Gastroesophageal sphincter (tissue), 4 donors: Measurements from ENCODE around the gene RAB36. TPM values are rescaled to one million over a fixed set of nuclear protein-coding genes. Genes with fewer than 3 reads are reported as not detected.

Experiments
- ATAC-seq: fragments of 150-250 bp; one replicate; pipeline ENCODE4 v1.9.1; 2016; ENCODE audit warnings: mild to moderate bottlenecking, moderate library complexity
- H3K27ac ChIP-seq, 4 donors: fragments of 200-600 bp; sonication (generic) in 3 of 4; 1 replicate in 3 of 4; 2 replicates in 1 of 4; pipeline ENCODE4 v1.5.1; 2016 to 2019
- H3K27me3 ChIP-seq: fragments of 200-600 bp; sonication (generic); one replicate; pipeline ENCODE4 v1.5.1; 2019
- H3K36me3 ChIP-seq, 2 donors: fragments of 200-600 bp; sonication (generic); one replicate each; pipeline ENCODE4 v1.5.1; 2019; ENCODE audit warnings: control low read depth in 1 of 2
- H3K4me1 ChIP-seq, 3 donors: fragments of 200-600 bp; sonication (generic); 1 replicate in 2 of 3; 2 replicates in 1 of 3; pipeline ENCODE4 v1.5.1; 2016 to 2019; ENCODE audit warnings: control low read depth in 2 of 3
- H3K4me3 ChIP-seq, 2 donors: fragments of 200-600 bp; sonication (generic); one replicate each; pipeline ENCODE4 v1.5.1; 2019; ENCODE audit warnings: mild to moderate bottlenecking in 1 of 2, moderate library complexity in 1 of 2
- H3K9me3 ChIP-seq, 3 donors: fragments of 200-600 bp; sonication (generic); one replicate each; pipeline ENCODE4 v1.5.1; 2017 to 2019; ENCODE audit warnings: control low read depth in 2 of 3
- CTCF ChIP-seq, 4 experiments: fragments of 200-600 bp in 2 of 4; fragments of 450-650 bp in 2 of 4; sonication (generic) in 1 of 4; IDR thresholded peaks; one replicate each; pipeline ENCODE4 v1.5.1; 2017 to 2019; ENCODE audit warnings: antibody characterized with exemption in 4 of 4, mild to moderate bottlenecking in 2 of 4, moderate library complexity in 2 of 4
- EP300 ChIP-seq: sonication (generic); formaldehyde crosslinking; IDR thresholded peaks from one replicate; pipeline ENCODE4 v1.6.1; 2017; ENCODE audit warnings: antibody characterized with exemption, mild to moderate bottlenecking
- POLR2A ChIP-seq, 2 donors: fragments of 450-650 bp; IDR thresholded peaks; one replicate each; pipeline ENCODE4 v1.6.1; 2017; ENCODE audit warnings: antibody characterized with exemption in 2 of 2, mild to moderate bottlenecking in 2 of 2, moderate library complexity in 1 of 2
- POLR2AphosphoS5 ChIP-seq: sonication (generic); formaldehyde crosslinking; IDR thresholded peaks from one replicate; pipeline ENCODE4 v1.6.1; 2017; ENCODE audit warnings: antibody characterized with exemption
- WGBS, 2 donors: methylation state at CpG; one replicate each; pipeline ENCODE4 v1.1.5; 2018; ENCODE audit warnings: low coverage in 1 of 2; 5-methylcytosine and 5-hydroxymethylcytosine counted together
- total RNA-seq, 4 donors: library from RNA; depleted of rRNA; stranded (reverse); fragments of >200 nt; gene quantifications; one replicate each; pipeline ENCODE4 v1.1.0, GENCODE V29; 2016

Gene RAB36
- total RNA-seq, 4 donors from 2014 or later, result 3.9 to 12.2 (median 6.7) TPM

- H3K36me3 ChIP-seq, result peaks cover 0 to 66% of the 10 kb centered on the region in 2 donors
- no peak for ATAC-seq
- H3K4me3 ChIP-seq, result no peak overlapping the region
- TF ChIP-seq CTCF (IDR thresholded peaks at IDR 0.05) (no peak), EP300 (no peak), POLR2AphosphoS5 (no peak)
- H3K27ac ChIP-seq, result no peak overlapping the region
- peaks cover 0 to 8% (median 0%) of the 10 kb centered on the region in 3 donors for H3K4me1 ChIP-seq
- no peaks in the 10 kb centered on the region for H3K27me3 ChIP-seq
- WGBS, 2 donors, result 80 to 91% methylated on average over 1 to 5 of the region's 6 CpGs
- H3K9me3 ChIP-seq, result no peaks in the 10 kb centered on the region
These were observed 14.0 kb downstream of the RAB36 start for GRCh38 chr22:23159291-23159630.

GRCh38 chr22:23161029-23161428 is 15.8 kb downstream of the RAB36 start:
- 89 to 100% methylated on average over 2 to 4 of the region's 4 CpGs for WGBS, 2 donors
- H3K36me3 ChIP-seq, result peaks cover 0 to 50% of the 10 kb centered on the region in 2 donors
- H3K27ac ChIP-seq, result no peak overlapping the region
- peaks cover 0 to 5% (median 0%) of the 10 kb centered on the region in 3 donors for H3K9me3 ChIP-seq
- peaks cover 0 to 8% (median 0%) of the 10 kb centered on the region in 3 donors for H3K4me1 ChIP-seq
- TF ChIP-seq POLR2A (IDR thresholded peaks at IDR 0.05) (no peak), EP300 (no peak), POLR2AphosphoS5 (no peak), CTCF (IDR thresholded peaks at IDR 0.05) (no peak)
- no peaks in the 10 kb centered on the region for H3K27me3 ChIP-seq
- no peak for ATAC-seq
- no peak overlapping the region for H3K4me3 ChIP-seq

- H3K4me3 ChIP-seq, result no peak overlapping the region
- no CpG with 5 or more reads among the region's 13 CpGs for WGBS, 2 donors
- H3K36me3 ChIP-seq, result peaks cover 0 to 47% of the 10 kb centered on the region in 2 donors
- peaks cover 0 to 5% (median 0%) of the 10 kb centered on the region in 3 donors for H3K9me3 ChIP-seq
- ATAC-seq, result no peak
- no peaks in the 10 kb centered on the region for H3K27me3 ChIP-seq
- H3K27ac ChIP-seq, result no peak overlapping the region
- peaks cover 0 to 8% (median 0%) of the 10 kb centered on the region in 3 donors for H3K4me1 ChIP-seq
- TF ChIP-seq EP300, result no peak
- no peak for TF ChIP-seq POLR2AphosphoS5
- no peak for TF ChIP-seq POLR2A (IDR thresholded peaks at IDR 0.05)
- no peak for TF ChIP-seq CTCF (IDR thresholded peaks at IDR 0.05)
These were observed 16.3 kb downstream of the RAB36 start for GRCh38 chr22:23161574-23161973.

GRCh38 chr22:23163665-23164064 is 18.4 kb downstream of the RAB36 start:
- H3K27ac ChIP-seq, result peak overlapping the region in 1 of 4 donors; percentile 16
- H3K4me3 ChIP-seq, result no peak overlapping the region
- H3K36me3 ChIP-seq, result peaks cover 0 to 37% of the 10 kb centered on the region in 2 donors
- 69% methylated on average over 5 of the region's 8 CpGs; no CpG with 5 or more reads in 1 of the 2 donors for WGBS, 2 donors
- TF ChIP-seq POLR2AphosphoS5 (peak; percentile 33), POLR2A (IDR thresholded peaks at IDR 0.05) (no peak)
- H3K4me1 ChIP-seq, result peaks cover 0 to 8% (median 0%) of the 10 kb centered on the region in 3 donors
- no peak for ATAC-seq
- no peaks in the 10 kb centered on the region for H3K27me3 ChIP-seq
- H3K9me3 ChIP-seq, result peaks cover 0 to 5% (median 0%) of the 10 kb centered on the region in 3 donors

GRCh38 chr22:23164091-23164490 is 18.8 kb downstream of the RAB36 start:
- 57 to 77% methylated on average over 5 of the region's 11 CpGs for WGBS, 2 donors
- no peak for ATAC-seq
- TF ChIP-seq CTCF (IDR thresholded peaks at IDR 0.05), result no peak
- TF ChIP-seq EP300, result no peak
- TF ChIP-seq POLR2AphosphoS5, result no peak
- no peak for TF ChIP-seq POLR2A (IDR thresholded peaks at IDR 0.05)
- Histone ChIP-seq H3K27me3 (no peaks in the 10 kb centered on the region), H3K4me3 (no peak overlapping the region), H3K4me1 (peaks cover 0 to 8% (median 0%) of the 10 kb centered on the region in 3 donors), H3K9me3 (peaks cover 0 to 5% (median 0%) of the 10 kb centered on the region in 3 donors), H3K27ac (peak overlapping the region in 1 of 4 donors; percentile 16), H3K36me3 (peaks cover 0 to 33% of the 10 kb centered on the region in 2 donors)
